Tibial nerve (tissue), 4 donors: ENCODE measurements around the gene CCDC88C. TPM values are rescaled to one million over a fixed set of nuclear protein-coding genes. Genes with fewer than 3 reads are reported as not detected.
A peak's percentile ranks its signal among the peaks of the same experiment; 100 is the strongest.

Experiments used
- DNase-seq, 2 donors: peaks; one replicate each; pipeline ENCODE4 v3.0.0-alpha.2; 2019; ENCODE audit warnings: low spot score in 2 of 2
- H3K27ac ChIP-seq, 4 donors: fragments of 200-600 bp; sonication (generic) in 3 of 4; one replicate each; pipeline ENCODE4 v1.5.1; 2017 to 2019; ENCODE audit warnings: mild to moderate bottlenecking in 1 of 4
- H3K27me3 ChIP-seq, 2 donors: fragments of 200-600 bp; sonication (generic) in 1 of 2; one replicate each; pipeline versions ENCODE4 v1.5.1 to v1.6.0; 2017 to 2019
- H3K36me3 ChIP-seq, 3 donors: fragments of 200-600 bp; sonication (generic); one replicate each; pipeline ENCODE4 v1.5.1; 2018 to 2019
- H3K4me1 ChIP-seq, 4 donors: fragments of 200-600 bp; sonication (generic) in 3 of 4; one replicate each; pipeline ENCODE4 v1.5.1; 2017 to 2019
- H3K4me3 ChIP-seq, 4 donors: fragments of 200-600 bp; sonication (generic) in 3 of 4; one replicate each; pipeline ENCODE4 v1.5.1; 2017 to 2019; ENCODE audit warnings: mild to moderate bottlenecking in 1 of 4, moderate library complexity in 1 of 4
- H3K9me3 ChIP-seq, 4 donors: fragments of 200-600 bp; sonication (generic) in 3 of 4; one replicate each; pipeline ENCODE4 v1.5.1; 2017 to 2019
- EP300 ChIP-seq, 2 donors: sonication (generic); formaldehyde crosslinking; IDR thresholded peaks; one replicate each; pipeline ENCODE4 v1.6.1; 2017; ENCODE audit warnings: antibody characterized with exemption in 2 of 2, mild to moderate bottlenecking in 1 of 2
- POLR2A ChIP-seq, 2 donors: fragments of 450-650 bp; IDR thresholded peaks; one replicate each; pipeline ENCODE4 v1.6.1; 2017; ENCODE audit warnings: antibody characterized with exemption in 2 of 2, mild to moderate bottlenecking in 2 of 2, moderate library complexity in 2 of 2
- WGBS, 2 donors: methylation state at CpG; one replicate each; pipeline ENCODE4 v1.1.5; 2018; 5-methylcytosine and 5-hydroxymethylcytosine counted together
- total RNA-seq, 4 donors: library from RNA; depleted of rRNA; stranded (reverse); fragments of >200 nt; gene quantifications; one replicate each; pipeline ENCODE4 v1.1.0, GENCODE V29; 2016
- TF ChIP-seq, protein P1 (sequence below), 5 experiments: fragments of 200-600 bp in 3 of 5; fragments of 450-650 bp in 2 of 5; sonication (generic) in 3 of 5; IDR thresholded peaks; one replicate each; pipeline ENCODE4 v1.5.1; 2016 to 2019; ENCODE audit warnings: antibody characterized with exemption in 5 of 5, mild to moderate bottlenecking in 3 of 5, moderate library complexity in 2 of 5

The CCDC88C gene
- total RNA-seq, 4 donors from 2014 or later = 3.6 to 12.6 (median 6.8) TPM

GRCh38 chr14:91416744-91417119 is 888 bp downstream of the CCDC88C start:
- Histone ChIP-seq H3K4me1 (peaks cover 0 to 26% (median 7%) of the 10 kb centered on the region in 4 donors), H3K9me3 (no peaks in the 10 kb centered on the region), H3K4me3 (peak overlapping the region in 3 of 4 donors; percentile 41 to 84 (median 60)), H3K27ac (peak overlapping the region in 1 of 4 donors; percentile 79), H3K36me3 (no peaks in the 10 kb centered on the region), H3K27me3 (peaks cover 0 to 20% of the 10 kb centered on the region in 2 donors)
- TF ChIP-seq, protein P1, sequence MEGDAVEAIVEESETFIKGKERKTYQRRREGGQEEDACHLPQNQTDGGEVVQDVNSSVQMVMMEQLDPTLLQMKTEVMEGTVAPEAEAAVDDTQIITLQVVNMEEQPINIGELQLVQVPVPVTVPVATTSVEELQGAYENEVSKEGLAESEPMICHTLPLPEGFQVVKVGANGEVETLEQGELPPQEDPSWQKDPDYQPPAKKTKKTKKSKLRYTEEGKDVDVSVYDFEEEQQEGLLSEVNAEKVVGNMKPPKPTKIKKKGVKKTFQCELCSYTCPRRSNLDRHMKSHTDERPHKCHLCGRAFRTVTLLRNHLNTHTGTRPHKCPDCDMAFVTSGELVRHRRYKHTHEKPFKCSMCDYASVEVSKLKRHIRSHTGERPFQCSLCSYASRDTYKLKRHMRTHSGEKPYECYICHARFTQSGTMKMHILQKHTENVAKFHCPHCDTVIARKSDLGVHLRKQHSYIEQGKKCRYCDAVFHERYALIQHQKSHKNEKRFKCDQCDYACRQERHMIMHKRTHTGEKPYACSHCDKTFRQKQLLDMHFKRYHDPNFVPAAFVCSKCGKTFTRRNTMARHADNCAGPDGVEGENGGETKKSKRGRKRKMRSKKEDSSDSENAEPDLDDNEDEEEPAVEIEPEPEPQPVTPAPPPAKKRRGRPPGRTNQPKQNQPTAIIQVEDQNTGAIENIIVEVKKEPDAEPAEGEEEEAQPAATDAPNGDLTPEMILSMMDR (IDR thresholded peaks at IDR 0.05) = no peak
- no peak for TF ChIP-seq EP300 (IDR thresholded peaks at IDR 0.05)
- TF ChIP-seq POLR2A (IDR thresholded peaks at IDR 0.05) = no peak
- DNase-seq = no peak
- 17 to 18% methylated on average over 19 of the region's 19 CpGs for WGBS, 2 donors

DNA sequence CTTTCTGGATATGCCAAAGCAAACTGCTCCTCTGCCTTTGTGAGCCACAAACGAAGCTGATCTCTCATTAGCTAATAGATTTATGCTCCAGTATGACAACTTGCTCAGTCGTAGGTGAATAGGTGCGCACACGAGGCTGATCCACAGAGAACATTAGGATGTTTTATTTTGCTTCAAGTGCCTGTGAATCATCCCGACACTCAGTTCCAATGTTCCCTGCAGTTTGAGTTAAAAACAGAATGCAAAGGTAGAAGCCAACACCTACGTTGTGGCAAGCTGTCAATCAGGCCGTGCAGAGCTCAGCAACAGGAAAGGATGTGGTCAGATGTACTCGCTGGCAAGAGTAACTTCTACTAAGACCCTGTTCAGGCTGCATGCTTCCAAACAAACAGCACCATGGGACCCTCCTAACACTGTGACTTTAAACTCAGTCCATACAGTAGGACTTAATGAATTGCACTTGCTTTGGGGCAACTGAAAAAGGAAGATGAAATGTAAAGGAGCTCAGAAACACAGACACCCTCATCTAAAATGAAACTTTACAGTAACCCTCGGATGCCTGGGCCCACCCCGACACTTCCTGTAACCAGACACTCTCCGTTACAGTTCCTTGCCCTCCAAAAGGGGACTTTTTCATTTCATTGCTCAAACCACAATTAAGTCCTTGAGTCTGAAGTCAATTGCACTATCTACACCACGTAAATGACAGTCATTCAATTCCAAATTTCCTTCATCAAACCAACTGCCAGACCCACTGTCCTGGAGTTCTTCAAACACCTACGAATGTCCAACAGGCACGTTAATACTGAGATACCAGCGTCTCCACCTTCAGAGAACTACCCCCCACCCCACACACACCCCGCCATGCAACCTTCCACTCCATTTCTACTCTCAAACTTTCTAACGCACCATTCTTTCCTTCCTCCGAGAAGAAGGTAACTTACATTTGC is 1.6 kb downstream of the CCDC88C start:
- peak overlapping the region in 1 of 4 donors; percentile 79 for H3K27ac ChIP-seq

GRCh38 chr14:91414475-91414833 is 3.2 kb downstream of the CCDC88C start:
- peak overlapping the region in 1 of 4 donors; percentile 5 for H3K4me3 ChIP-seq
- DNase-seq = no peak
- H3K27ac ChIP-seq = peak overlapping the region in 1 of 4 donors; percentile 56
- H3K36me3 ChIP-seq = no peaks in the 10 kb centered on the region
- peaks cover 0 to 31% (median 12%) of the 10 kb centered on the region in 4 donors for H3K4me1 ChIP-seq
- 87 to 89% methylated on average over 3 of the region's 3 CpGs for WGBS, 2 donors
- TF ChIP-seq EP300 (IDR thresholded peaks at IDR 0.05) = no peak
- TF ChIP-seq, protein P1 (IDR thresholded peaks at IDR 0.05) = no peak
- TF ChIP-seq POLR2A (IDR thresholded peaks at IDR 0.05) = no peak
- H3K9me3 ChIP-seq = no peaks in the 10 kb centered on the region
- H3K27me3 ChIP-seq = peaks cover 0 to 20% of the 10 kb centered on the region in 2 donors

More for the DNA sequence above, 1.6 kb downstream of the CCDC88C start:
- peaks cover 0 to 20% of the 10 kb centered on the region in 2 donors for H3K27me3 ChIP-seq
- whole genome bisulfite sequencing, 2 donors = 56 to 62% methylated on average over 18 of the region's 18 CpGs
- DNase-seq = no peak
- H3K9me3 ChIP-seq = no peaks in the 10 kb centered on the region
- peaks cover 0 to 26% (median 8%) of the 10 kb centered on the region in 4 donors for H3K4me1 ChIP-seq
- no peak for TF ChIP-seq EP300 (IDR thresholded peaks at IDR 0.05)
- TF ChIP-seq, protein P1 (IDR thresholded peaks at IDR 0.05) = no peak
- peak overlapping the region in 2 of 4 donors; percentile 60 to 84 for H3K4me3 ChIP-seq
- H3K36me3 ChIP-seq = no peaks in the 10 kb centered on the region

GRCh38 chr14:91413547-91414474 is 3.8 kb downstream of the CCDC88C start:
- TF ChIP-seq EP300 (IDR thresholded peaks at IDR 0.05) (no peak), POLR2A (IDR thresholded peaks at IDR 0.05) (no peak)
- TF ChIP-seq, protein P1 (IDR thresholded peaks at IDR 0.05) = no peak
- H3K27me3 ChIP-seq = peaks cover 0 to 20% of the 10 kb centered on the region in 2 donors
- peak overlapping the region in 1 of 4 donors; percentile 56 for H3K27ac ChIP-seq
- no peaks in the 10 kb centered on the region for H3K9me3 ChIP-seq
- 79 to 89% methylated on average over 10 to 11 of the region's 11 CpGs for WGBS, 2 donors
- H3K36me3 ChIP-seq = no peaks in the 10 kb centered on the region
- no peak for DNase-seq
- H3K4me1 ChIP-seq = peaks cover 0 to 28% (median 12%) of the 10 kb centered on the region in 4 donors
- H3K4me3 ChIP-seq = no peak overlapping the region
